HG03060 (cell line): Measurements from ENCODE around the gene INS.
"Not testable (repeated sequence)": the region's sequence is repeated elsewhere in the genome, so short reads cannot be mapped to it uniquely, and the experiment has no call there.

Experiments used
- ATAC-seq: cut with Tn5 transposase; IDR thresholded peaks from one replicate; pipeline ENCODE4 v1.9.1; 2021; ENCODE audit warnings: low read depth, moderate number of reproducible peaks; ENCODE audit not compliant: unreplicated experiment

INS gene

GRCh38 chr11:2136209-2136951 lies 24.6 kb downstream of the INS start:
- no peak for ATAC-seq

GRCh38 chr11:2135648-2136201 lies 25.3 kb downstream of the INS start:
- no peak for ATAC-seq

GRCh38 chr11:2135018-2135569 lies 25.9 kb downstream of the INS start:
- ATAC-seq: no peak

GRCh38 chr11:2134022-2135010 lies 26.7 kb downstream of the INS start:
- ATAC-seq: no peak

GRCh38 chr11:2133241-2134021 lies 27.6 kb downstream of the INS start:
- ATAC-seq: no peak

GRCh38 chr11:2132874-2133240 lies 28.2 kb downstream of the INS start:
- no peak for ATAC-seq

- no peak for ATAC-seq
Observed at GRCh38 chr11:2132246-2132645, 28.8 kb downstream of the INS start.

- no peak for ATAC-seq
Observed at GRCh38 chr11:2131371-2132236, 29.4 kb downstream of the INS start.

- no peak for ATAC-seq
Observed at GRCh38 chr11:2130881-2131352, 30.1 kb downstream of the INS start.

GRCh38 chr11:2129699-2130366 lies 31.2 kb downstream of the INS start:
- ATAC-seq: no peak

GRCh38 chr11:2129308-2129698 lies 31.7 kb downstream of the INS start:
- no peak for ATAC-seq

- no peak for ATAC-seq
Observed at GRCh38 chr11:2128511-2129307, 32.3 kb downstream of the INS start.

GRCh38 chr11:2128130-2128510 lies 32.9 kb downstream of the INS start:
- ATAC-seq: no peak

GRCh38 chr11:2127482-2128129 lies 33.4 kb downstream of the INS start:
- ATAC-seq: no peak

- ATAC-seq: no peak
Observed at GRCh38 chr11:2126520-2127085, 34.4 kb downstream of the INS start.

- not testable (repeated sequence) for ATAC-seq
Observed at GRCh38 chr11:2124736-2125484, 36.1 kb downstream of the INS start.

GRCh38 chr11:2123628-2123960 lies 37.4 kb downstream of the INS start:
- no peak for ATAC-seq
